SK-N-SH (cell line): Measurements from ENCODE around the gene GRHL3. TPM values are rescaled to one million over a fixed set of nuclear protein-coding genes. Genes with fewer than 3 reads are reported as not detected.

ENCODE experiments used
- CTCF ChIA-PET: fragments of 300-600, 350-600 bp; formaldehyde crosslinking; extraction: SDS; loops from one replicate; lab custom pipeline; 2021; lab: Yijun Ruan, JAX
- POLR2A ChIA-PET: fragments of 350-600 bp; sonication (Branson Sonifier 250); formaldehyde crosslinking; extraction: SDS; loops from one replicate; lab custom pipeline; 2020; ENCODE audit warnings: antibody characterized with exemption, inconsistent platforms; lab: Yijun Ruan, JAX
- DNase-seq: peaks from one replicate; pipeline ENCODE4 v3.0.0; 2012
- H2AFZ ChIP-seq: fragments of 200-600 bp; sonication (generic); 2 replicates; pipeline ENCODE4 v1.8.1; 2016; ENCODE audit warnings: antibody characterized with exemption, mild to moderate bottlenecking, low read depth
- H3F3A ChIP-seq: fragments of 200-600 bp; sonication (generic); replicated peaks from 2 replicates; pipeline ENCODE3; 2016; ENCODE audit warnings: antibody characterized with exemption, mild to moderate bottlenecking; ENCODE audit not compliant: insufficient read depth
- H3K27ac ChIP-seq, 2 experiments: fragments of 200-500 bp in 1 of 2; fragments of 200-600 bp in 1 of 2; sonication (Bioruptor generic) in 1 of 2; sonication (generic), shearing (Covaris generic) in 1 of 2; 2 replicates each; pipeline versions ENCODE4 v1.5.1 to v1.6.1; 2014 to 2016; ENCODE audit warnings: low read depth in 2 of 2, inconsistent platforms in 1 of 2, low read length in 1 of 2, mild to moderate bottlenecking in 1 of 2, mixed read lengths in 1 of 2
- H3K27me3 ChIP-seq: fragments of 200-600 bp; sonication (generic), shearing (Covaris generic); 2 replicates; pipeline ENCODE4 v1.6.1; 2016; ENCODE audit warnings: mixed run types; ENCODE audit not compliant: insufficient read depth
- H3K36me3 ChIP-seq, 2 experiments: fragments of 200-500 bp in 1 of 2; fragments of 200-600 bp in 1 of 2; sonication (Bioruptor generic) in 1 of 2; sonication (generic) in 1 of 2; replicated peaks in 1 of 2; 2 replicates each; pipeline versions ENCODE3 to v1.5.1; 2014 to 2016; ENCODE audit warnings: low read length in 1 of 2, mild to moderate bottlenecking in 1 of 2; ENCODE audit not compliant: insufficient read depth in 2 of 2, control insufficient read depth in 1 of 2
- H3K4me1 ChIP-seq, 2 experiments: fragments of 200-500 bp in 1 of 2; fragments of 200-600 bp in 1 of 2; sonication (Bioruptor generic) in 1 of 2; sonication (generic), shearing (Covaris generic) in 1 of 2; 2 replicates each; pipeline versions ENCODE4 v1.5.1 to v1.6.1; 2014 to 2016; ENCODE audit warnings: low read depth in 1 of 2, low read length in 1 of 2, mixed run types in 1 of 2; ENCODE audit not compliant: insufficient read depth in 2 of 2, control insufficient read depth in 1 of 2
- H3K4me2 ChIP-seq: fragments of 200-600 bp; sonication (generic), shearing (Covaris generic); 2 replicates; pipeline ENCODE4 v1.6.1; 2017; ENCODE audit warnings: mixed run types
- H3K4me3 ChIP-seq, 2 experiments: fragments of 200-500 bp in 1 of 2; fragments of 200-600 bp in 1 of 2; sonication (Bioruptor generic) in 1 of 2; sonication (generic), shearing (Covaris generic) in 1 of 2; 2 replicates each; pipeline versions ENCODE4 v1.5.1 to v1.8.1; 2014 to 2016; ENCODE audit warnings: low read depth in 2 of 2, inconsistent platforms in 1 of 2, low read length in 1 of 2, mild to moderate bottlenecking in 1 of 2, mixed read lengths in 1 of 2, moderate library complexity in 1 of 2
- H3K79me2 ChIP-seq: fragments of 200-600 bp; sonication (generic); 2 replicates; pipeline ENCODE4 v1.8.1; 2017; ENCODE audit warnings: mild to moderate bottlenecking; ENCODE audit not compliant: insufficient read depth
- H3K9ac ChIP-seq: fragments of 200-600 bp; sonication (generic); 2 replicates; pipeline ENCODE4 v1.6.1; 2017; ENCODE audit warnings: mixed run types
- H3K9me2 ChIP-seq: fragments of 200-600 bp; sonication (generic); 2 replicates; pipeline ENCODE4 v1.6.1; 2017; ENCODE audit warnings: mixed run types
- H3K9me3 ChIP-seq: fragments of 200-600 bp; sonication (generic); 2 replicates; pipeline ENCODE4 v1.6.1; 2017; ENCODE audit warnings: mixed run types, mild to moderate bottlenecking, moderate library complexity
- H4K20me1 ChIP-seq: fragments of 200-600 bp; sonication (generic); 2 replicates; pipeline ENCODE4 v1.6.1; 2017; ENCODE audit warnings: mild to moderate bottlenecking, mixed run types; ENCODE audit not compliant: insufficient read depth
- CHD2 ChIP-seq: fragments of 150-350 bp; IDR thresholded peaks from 2 replicates; pipeline ENCODE4 v1.6.1; 2018; ENCODE audit warnings: low read length; ENCODE audit not compliant: partially characterized antibody
- CTCF ChIP-seq: fragments of 200-600 bp; sonication (generic); IDR thresholded peaks from 2 replicates; pipeline ENCODE4 v1.6.1; 2017; ENCODE audit warnings: antibody characterized with exemption, mild to moderate bottlenecking, moderate library complexity
- EP300 ChIP-seq, 2 experiments: IDR thresholded peaks; 2 replicates each; pipeline versions ENCODE4 v1.4.0 to v1.6.1; 2012; ENCODE audit warnings: borderline replicate concordance in 1 of 2, low read depth in 1 of 2, low read length in 1 of 2
- EZH2phosphoT487 ChIP-seq: fragments of 200-600 bp; sonication (generic); IDR thresholded peaks from 2 replicates; pipeline ENCODE4 v1.6.1; 2017; ENCODE audit warnings: low read depth, mixed run types, mild to moderate bottlenecking, antibody characterized with exemption, moderate library complexity, borderline replicate concordance
- GATA2 ChIP-seq: sonication (generic); formaldehyde crosslinking; IDR thresholded peaks from 2 replicates; pipeline ENCODE4 v1.5.0; 2020; ENCODE audit warnings: mild to moderate bottlenecking, missing genetic modification reagents
- JUND ChIP-seq: IDR thresholded peaks from 2 replicates; pipeline ENCODE4 v1.4.0; 2012
- MAX ChIP-seq: IDR thresholded peaks from 2 replicates; pipeline ENCODE4 v1.4.0; 2012; ENCODE audit warnings: low read depth
- MEF2A ChIP-seq: IDR thresholded peaks from 2 replicates; pipeline ENCODE4 v1.4.0; 2012; ENCODE audit warnings: low read depth, borderline replicate concordance
- NFIC ChIP-seq: IDR thresholded peaks from 2 replicates; pipeline ENCODE4 v1.4.0; 2012; ENCODE audit warnings: borderline replicate concordance
- POLR2AphosphoS5 ChIP-seq: IDR thresholded peaks from 2 replicates; pipeline ENCODE4 v1.6.1; 2012; ENCODE audit warnings: low read depth, low read length
- RFX5 ChIP-seq: IDR thresholded peaks from 2 replicates; pipeline ENCODE4 v1.6.1; 2012; ENCODE audit warnings: mild to moderate bottlenecking, improper control_type of control experiment, low read length
- SMC3 ChIP-seq: IDR thresholded peaks from 2 replicates; pipeline ENCODE4 v1.6.1; 2012; ENCODE audit warnings: low read depth, low read length, improper control_type of control experiment
- TAF1 ChIP-seq: IDR thresholded peaks from 2 replicates; pipeline ENCODE4 v1.6.1; 2012; ENCODE audit warnings: low read depth, mild to moderate bottlenecking, low read length, moderate library complexity, borderline replicate concordance
- TEAD4 ChIP-seq: IDR thresholded peaks from 2 replicates; pipeline ENCODE4 v1.4.0; 2012; ENCODE audit warnings: mild to moderate bottlenecking, borderline replicate concordance; ENCODE audit not compliant: insufficient read depth
- WGBS: methylation state at CpG from one replicate; pipeline ENCODE4 v1.1.6; 2017; ENCODE audit warnings: low lambda C conversion rate; 5-methylcytosine and 5-hydroxymethylcytosine counted together
- polyA plus RNA-seq, 3 experiments: library from polyadenylated mRNA; depleted of rRNA; stranded (reverse); fragments of >200 nt; gene quantifications; 2 replicates each; pipeline ENCODE4 v1.2.3, GENCODE V29; 2012
- TF ChIP-seq, protein P1 (sequence below): IDR thresholded peaks from 2 replicates; pipeline ENCODE4 v1.6.1; 2012; ENCODE audit warnings: mild to moderate bottlenecking, low read depth, low read length, moderate library complexity
- TF ChIP-seq, protein P2 (sequence below): IDR thresholded peaks from 2 replicates; pipeline ENCODE4 v1.4.0; 2012; ENCODE audit warnings: low read depth, borderline replicate concordance
- TF ChIP-seq, protein P3 (sequence below): fragments of 150-350 bp; IDR thresholded peaks from 2 replicates; pipeline ENCODE4 v1.6.1; 2016; ENCODE audit warnings: mild to moderate bottlenecking, low read depth, low read length

Gene GRHL3
- polyA plus RNA-seq, 1 of the 3 experiments (the other 2 are of a cell fraction), result 0.05 TPM

- Histone ChIP-seq H2AFZ (no peak overlapping the region), H3K4me2 (no peak overlapping the region), H3K9me2 (no peaks in the 10 kb centered on the region), H3K36me3 (no peaks in the 10 kb centered on the region), H4K20me1 (no peaks in the 10 kb centered on the region), H3K79me2 (no peaks in the 10 kb centered on the region), H3K27me3 (no peaks in the 10 kb centered on the region; the same call in 1 of the 2 replicates), H3K27ac (no peak overlapping the region), H3K9ac (no peak overlapping the region), H3F3A (no peaks in the 10 kb centered on the region), H3K4me3 (no peak overlapping the region), H3K4me1 (peaks cover 0 to 2% of the 10 kb centered on the region in 2 experiments; a peak in 1 of 4 replicates), H3K9me3 (no peaks in the 10 kb centered on the region)
- TF ChIP-seq JUND (no peak), NFIC (no peak), MAX (no peak), GATA2 (CRISPR knock-in tag) (no peak), TEAD4 (no peak), SMC3 (no peak), MEF2A (no peak), EP300 (IDR thresholded peaks at IDR 0.05; ENCODE audit: borderline replicate concordance in 1 of 2, low read depth in 1 of 2, low read length in 1 of 2) (no peak)
- TF ChIP-seq, protein P1, sequence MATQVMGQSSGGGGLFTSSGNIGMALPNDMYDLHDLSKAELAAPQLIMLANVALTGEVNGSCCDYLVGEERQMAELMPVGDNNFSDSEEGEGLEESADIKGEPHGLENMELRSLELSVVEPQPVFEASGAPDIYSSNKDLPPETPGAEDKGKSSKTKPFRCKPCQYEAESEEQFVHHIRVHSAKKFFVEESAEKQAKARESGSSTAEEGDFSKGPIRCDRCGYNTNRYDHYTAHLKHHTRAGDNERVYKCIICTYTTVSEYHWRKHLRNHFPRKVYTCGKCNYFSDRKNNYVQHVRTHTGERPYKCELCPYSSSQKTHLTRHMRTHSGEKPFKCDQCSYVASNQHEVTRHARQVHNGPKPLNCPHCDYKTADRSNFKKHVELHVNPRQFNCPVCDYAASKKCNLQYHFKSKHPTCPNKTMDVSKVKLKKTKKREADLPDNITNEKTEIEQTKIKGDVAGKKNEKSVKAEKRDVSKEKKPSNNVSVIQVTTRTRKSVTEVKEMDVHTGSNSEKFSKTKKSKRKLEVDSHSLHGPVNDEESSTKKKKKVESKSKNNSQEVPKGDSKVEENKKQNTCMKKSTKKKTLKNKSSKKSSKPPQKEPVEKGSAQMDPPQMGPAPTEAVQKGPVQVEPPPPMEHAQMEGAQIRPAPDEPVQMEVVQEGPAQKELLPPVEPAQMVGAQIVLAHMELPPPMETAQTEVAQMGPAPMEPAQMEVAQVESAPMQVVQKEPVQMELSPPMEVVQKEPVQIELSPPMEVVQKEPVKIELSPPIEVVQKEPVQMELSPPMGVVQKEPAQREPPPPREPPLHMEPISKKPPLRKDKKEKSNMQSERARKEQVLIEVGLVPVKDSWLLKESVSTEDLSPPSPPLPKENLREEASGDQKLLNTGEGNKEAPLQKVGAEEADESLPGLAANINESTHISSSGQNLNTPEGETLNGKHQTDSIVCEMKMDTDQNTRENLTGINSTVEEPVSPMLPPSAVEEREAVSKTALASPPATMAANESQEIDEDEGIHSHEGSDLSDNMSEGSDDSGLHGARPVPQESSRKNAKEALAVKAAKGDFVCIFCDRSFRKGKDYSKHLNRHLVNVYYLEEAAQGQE, result no peak
- no peak for DNase-seq
- ChIA-PET CTCF (interaction anchor here (0.9 kb wide), 1 partner anchor 11 kb away, joined by 4 read pairs; no protein-coding TSS in a partner anchor), POLR2A (no interaction called here)
- WGBS, result 49% methylated on average over 7 of the region's 7 CpGs
Measured at GRCh38 chr1:24331961-24332673, 13.0 kb downstream of the GRHL3 start.

GRCh38 chr1:24336075-24336474 lies 16.9 kb downstream of the GRHL3 start:
- no peak overlapping the region for H2AFZ ChIP-seq
- H3K79me2 ChIP-seq, result no peaks in the 10 kb centered on the region
- H3K4me3 ChIP-seq, result no peak overlapping the region
- H3F3A ChIP-seq, result no peaks in the 10 kb centered on the region
- H3K36me3 ChIP-seq, result no peaks in the 10 kb centered on the region
- ChIA-PET POLR2A (interaction anchor here (0.7 kb wide), 1 partner anchor 369 kb away, joined by 3 read pairs; no protein-coding TSS in a partner anchor), CTCF (no interaction called here)
- DNase-seq, result no peak
- no peak overlapping the region for H3K9ac ChIP-seq
- no peaks in the 10 kb centered on the region for H3K9me3 ChIP-seq
- H3K27me3 ChIP-seq, result no peaks in the 10 kb centered on the region; the same call in 1 of the 2 replicates
- H3K9me2 ChIP-seq, result no peaks in the 10 kb centered on the region
- WGBS, result 69% methylated on average over 5 of the region's 5 CpGs
- no peaks in the 10 kb centered on the region for H4K20me1 ChIP-seq
- TF ChIP-seq, protein P2, sequence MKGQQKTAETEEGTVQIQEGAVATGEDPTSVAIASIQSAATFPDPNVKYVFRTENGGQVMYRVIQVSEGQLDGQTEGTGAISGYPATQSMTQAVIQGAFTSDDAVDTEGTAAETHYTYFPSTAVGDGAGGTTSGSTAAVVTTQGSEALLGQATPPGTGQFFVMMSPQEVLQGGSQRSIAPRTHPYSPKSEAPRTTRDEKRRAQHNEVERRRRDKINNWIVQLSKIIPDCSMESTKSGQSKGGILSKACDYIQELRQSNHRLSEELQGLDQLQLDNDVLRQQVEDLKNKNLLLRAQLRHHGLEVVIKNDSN, result no peak
- TF ChIP-seq EZH2phosphoT487, result no peak
- TF ChIP-seq CHD2, result no peak
- no peak for TF ChIP-seq TAF1
- TF ChIP-seq, protein P3, sequence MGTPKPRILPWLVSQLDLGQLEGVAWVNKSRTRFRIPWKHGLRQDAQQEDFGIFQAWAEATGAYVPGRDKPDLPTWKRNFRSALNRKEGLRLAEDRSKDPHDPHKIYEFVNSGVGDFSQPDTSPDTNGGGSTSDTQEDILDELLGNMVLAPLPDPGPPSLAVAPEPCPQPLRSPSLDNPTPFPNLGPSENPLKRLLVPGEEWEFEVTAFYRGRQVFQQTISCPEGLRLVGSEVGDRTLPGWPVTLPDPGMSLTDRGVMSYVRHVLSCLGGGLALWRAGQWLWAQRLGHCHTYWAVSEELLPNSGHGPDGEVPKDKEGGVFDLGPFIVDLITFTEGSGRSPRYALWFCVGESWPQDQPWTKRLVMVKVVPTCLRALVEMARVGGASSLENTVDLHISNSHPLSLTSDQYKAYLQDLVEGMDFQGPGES, result no peak
- TF ChIP-seq RFX5, result no peak
- TF ChIP-seq POLR2AphosphoS5, result no peak
- no peak for TF ChIP-seq CTCF
- no peak overlapping the region for H3K4me2 ChIP-seq
- H3K4me1 ChIP-seq, result peaks cover 0 to 5% of the 10 kb centered on the region in 2 experiments; a peak in 1 of 4 replicates
- no peak overlapping the region for H3K27ac ChIP-seq
